Thoracic aorta (tissue), 2 donors: ENCODE results near the gene GRIK4. TPM values are rescaled to one million over a fixed set of nuclear protein-coding genes. Genes with fewer than 3 reads are reported as not detected.

Experiments used
- ATAC-seq: fragments of 150-250 bp; one replicate; pipeline ENCODE4 v1.8.0; 2017; ENCODE audit warnings: low read depth; ENCODE audit not compliant: insufficient number of reproducible peaks, low FRiP score
- DNase-seq: peaks from one replicate; pipeline ENCODE4 v3.0.0-alpha.2; 2020; ENCODE audit warnings: low spot score
- H3K27ac ChIP-seq, 2 donors: fragments of 200-600 bp; sonication (generic); 1 replicate in 1 of 2; 2 replicates in 1 of 2; pipeline ENCODE4 v1.5.1; 2016; ENCODE audit warnings: mild to moderate bottlenecking in 2 of 2, moderate library complexity in 2 of 2
- H3K27me3 ChIP-seq: fragments of 200-600 bp; sonication (generic); replicated peaks from 2 replicates; pipeline ENCODE4 v1.6.0; 2016; ENCODE audit warnings: mild to moderate bottlenecking; ENCODE audit not compliant: insufficient read depth
- H3K36me3 ChIP-seq: fragments of 200-600 bp; sonication (generic); one replicate; pipeline ENCODE4 v1.5.1; 2016
- H3K4me1 ChIP-seq, 2 donors: fragments of 200-600 bp; sonication (generic); 1 replicate in 1 of 2; 2 replicates in 1 of 2; pipeline versions ENCODE4 v1.5.1 to v1.6.0; 2016; ENCODE audit warnings: low read depth in 2 of 2, mild to moderate bottlenecking in 1 of 2; ENCODE audit not compliant: control insufficient read depth in 1 of 2
- H3K4me3 ChIP-seq: fragments of 200-600 bp; sonication (generic); 2 replicates; pipeline ENCODE4 v1.5.1; 2016; ENCODE audit warnings: mild to moderate bottlenecking
- H3K9me3 ChIP-seq: fragments of 200-600 bp; sonication (generic); 2 replicates; pipeline ENCODE4 v1.5.1; 2016
- total RNA-seq, 2 donors: library from RNA; depleted of rRNA; stranded (reverse); fragments of >200 nt; gene quantifications; one replicate each; pipeline versions ENCODE4 v1.1.0 to v1.2.3, GENCODE V29; 2016
- TF ChIP-seq, protein P1 (sequence below): fragments of 200-600 bp; sonication (generic); IDR thresholded peaks from one replicate; pipeline ENCODE4 v1.5.1; 2019; ENCODE audit warnings: antibody characterized with exemption

GRIK4 gene
- total RNA-seq, 2 donors from 2014 or later, result not detected

DNA sequence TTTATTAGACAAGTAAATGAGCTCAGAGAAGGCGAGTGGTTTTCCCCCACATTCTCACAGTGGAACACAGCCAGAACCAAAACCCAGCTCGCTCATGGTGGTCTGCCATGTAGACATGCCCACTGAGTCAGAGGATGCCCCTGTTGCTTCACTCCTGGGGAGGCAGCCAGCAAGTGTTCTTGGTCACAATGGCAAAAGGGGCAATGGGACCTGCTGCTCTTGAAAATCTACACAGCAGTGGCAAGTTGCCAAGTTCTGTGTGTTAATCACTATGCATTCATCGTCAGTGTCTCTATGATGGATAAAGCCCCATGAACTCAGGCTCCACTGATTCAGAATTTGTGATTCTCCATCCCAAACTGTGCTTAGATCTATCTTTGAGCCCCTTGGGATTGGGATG is 447.6 kb downstream of the GRIK4 start:
- Histone ChIP-seq H3K27ac (no peak overlapping the region), H3K4me3 (no peak overlapping the region), H3K36me3 (no peaks in the 10 kb centered on the region), H3K27me3 (no peaks in the 10 kb centered on the region), H3K4me1 (no peaks in the 10 kb centered on the region), H3K9me3 (no peaks in the 10 kb centered on the region)
- DNase-seq (no peak), ATAC-seq (no peak)
- TF ChIP-seq, protein P1, sequence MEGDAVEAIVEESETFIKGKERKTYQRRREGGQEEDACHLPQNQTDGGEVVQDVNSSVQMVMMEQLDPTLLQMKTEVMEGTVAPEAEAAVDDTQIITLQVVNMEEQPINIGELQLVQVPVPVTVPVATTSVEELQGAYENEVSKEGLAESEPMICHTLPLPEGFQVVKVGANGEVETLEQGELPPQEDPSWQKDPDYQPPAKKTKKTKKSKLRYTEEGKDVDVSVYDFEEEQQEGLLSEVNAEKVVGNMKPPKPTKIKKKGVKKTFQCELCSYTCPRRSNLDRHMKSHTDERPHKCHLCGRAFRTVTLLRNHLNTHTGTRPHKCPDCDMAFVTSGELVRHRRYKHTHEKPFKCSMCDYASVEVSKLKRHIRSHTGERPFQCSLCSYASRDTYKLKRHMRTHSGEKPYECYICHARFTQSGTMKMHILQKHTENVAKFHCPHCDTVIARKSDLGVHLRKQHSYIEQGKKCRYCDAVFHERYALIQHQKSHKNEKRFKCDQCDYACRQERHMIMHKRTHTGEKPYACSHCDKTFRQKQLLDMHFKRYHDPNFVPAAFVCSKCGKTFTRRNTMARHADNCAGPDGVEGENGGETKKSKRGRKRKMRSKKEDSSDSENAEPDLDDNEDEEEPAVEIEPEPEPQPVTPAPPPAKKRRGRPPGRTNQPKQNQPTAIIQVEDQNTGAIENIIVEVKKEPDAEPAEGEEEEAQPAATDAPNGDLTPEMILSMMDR, result no peak

DNA sequence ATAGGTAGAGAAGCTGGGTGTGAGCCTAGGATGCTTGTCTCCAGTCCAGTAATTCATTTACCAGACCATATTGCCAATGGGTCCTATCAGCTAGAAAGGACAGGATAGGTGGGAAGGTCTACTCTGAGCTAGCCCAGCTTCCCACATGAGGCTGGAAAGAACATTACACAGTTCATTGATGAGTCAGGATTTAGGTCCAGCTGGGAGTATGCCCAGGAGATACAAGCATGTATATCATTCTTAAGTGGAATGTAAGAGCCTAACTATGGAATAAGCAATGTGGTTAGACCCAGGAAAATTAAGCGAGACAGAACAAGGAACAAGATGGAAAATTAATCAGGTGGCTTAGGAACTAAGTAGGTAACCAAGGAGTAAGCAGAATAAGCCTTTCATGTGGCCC is 453.3 kb downstream of the GRIK4 start:
- no peaks in the 10 kb centered on the region for H3K27me3 ChIP-seq
- no peaks in the 10 kb centered on the region for H3K4me1 ChIP-seq
- TF ChIP-seq, protein P1, result no peak
- no peaks in the 10 kb centered on the region for H3K36me3 ChIP-seq
- DNase-seq (no peak), ATAC-seq (no peak)
- H3K4me3 ChIP-seq, result no peak overlapping the region
- H3K27ac ChIP-seq, result no peak overlapping the region
- no peaks in the 10 kb centered on the region for H3K9me3 ChIP-seq

DNA sequence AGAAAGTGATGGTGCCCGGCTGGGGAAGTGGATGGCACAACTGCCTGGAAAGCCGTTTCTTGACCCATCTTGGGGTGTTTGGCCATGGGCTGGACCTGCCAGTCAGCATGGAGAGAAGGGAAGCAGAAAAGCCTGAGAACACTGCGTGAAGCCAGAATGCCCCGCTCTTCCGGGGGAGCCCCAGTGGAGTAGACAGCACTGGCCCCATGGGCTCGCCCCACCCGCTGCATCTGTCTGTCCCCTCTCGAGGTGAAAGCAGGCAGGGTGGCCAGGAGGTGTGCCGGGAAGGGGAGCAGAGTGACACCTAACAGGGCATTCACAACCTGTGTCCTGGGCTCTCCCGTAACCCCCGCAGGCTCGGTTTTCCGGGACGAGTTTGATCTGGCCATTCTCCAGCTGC is 455.3 kb downstream of the GRIK4 start:
- TF ChIP-seq, protein P1, result no peak
- H3K4me1 ChIP-seq, result no peaks in the 10 kb centered on the region
- ATAC-seq (no peak), DNase-seq (no peak)
- no peaks in the 10 kb centered on the region for H3K9me3 ChIP-seq
- H3K36me3 ChIP-seq, result no peaks in the 10 kb centered on the region
- no peak overlapping the region for H3K27ac ChIP-seq
- no peak overlapping the region for H3K4me3 ChIP-seq
- H3K27me3 ChIP-seq, result no peaks in the 10 kb centered on the region

DNA sequence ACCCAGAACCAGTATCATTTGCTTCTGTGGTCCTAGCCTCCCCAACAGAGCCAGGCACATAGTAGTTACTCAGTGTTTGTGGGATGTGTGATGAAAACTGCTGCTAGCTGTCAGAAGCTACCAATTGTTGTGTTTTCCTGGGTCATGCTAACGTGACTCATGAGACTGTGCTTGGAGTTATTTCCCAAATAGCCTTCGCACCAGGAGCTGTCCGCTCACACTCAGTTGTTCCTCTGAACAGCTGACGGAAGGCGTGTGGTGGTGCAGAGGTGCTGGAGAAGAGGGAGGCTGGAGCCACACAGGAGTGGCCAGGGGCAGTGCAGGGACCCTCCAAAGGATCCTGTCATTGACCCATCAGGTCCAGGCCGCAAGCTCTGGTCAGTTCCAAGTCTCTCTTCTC is 458.4 kb downstream of the GRIK4 start:
- ATAC-seq, result no peak
- TF ChIP-seq, protein P1, result no peak
- DNase-seq, result no peak
- no peaks in the 10 kb centered on the region for H3K27me3 ChIP-seq
- H3K36me3 ChIP-seq, result no peaks in the 10 kb centered on the region
- no peaks in the 10 kb centered on the region for H3K9me3 ChIP-seq
- no peaks in the 10 kb centered on the region for H3K4me1 ChIP-seq
- H3K4me3 ChIP-seq, result no peak overlapping the region
- no peak overlapping the region for H3K27ac ChIP-seq

DNA sequence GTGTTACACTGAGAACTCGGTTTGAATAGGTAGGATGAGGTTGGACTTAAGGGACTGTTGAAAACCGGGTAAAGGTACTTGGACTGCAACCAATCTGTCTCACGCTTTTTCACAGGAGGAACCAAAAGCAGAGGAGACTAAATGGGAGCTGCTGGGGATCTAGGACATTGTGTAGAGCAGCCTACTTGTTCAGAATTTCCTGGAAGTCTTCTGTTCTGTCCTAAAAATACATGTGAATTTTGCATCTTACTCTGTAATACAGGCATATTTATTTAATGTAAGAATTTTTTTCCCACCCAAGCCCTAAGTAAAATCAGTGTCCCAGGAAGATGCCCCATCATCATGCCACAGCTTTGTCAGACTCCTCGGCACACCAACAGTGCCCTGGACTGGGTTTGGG is 460.3 kb downstream of the GRIK4 start:
- H3K27ac ChIP-seq, result no peak overlapping the region
- H3K36me3 ChIP-seq, result no peaks in the 10 kb centered on the region
- no peaks in the 10 kb centered on the region for H3K27me3 ChIP-seq
- H3K9me3 ChIP-seq, result no peaks in the 10 kb centered on the region
- ATAC-seq (no peak), DNase-seq (no peak)
- TF ChIP-seq, protein P1, result no peak
- no peaks in the 10 kb centered on the region for H3K4me1 ChIP-seq
- no peak overlapping the region for H3K4me3 ChIP-seq
